Prostate gland (tissue), 2 donors: ENCODE measurements around the gene FAM219B.

Experiments
- CTCF ChIP-seq, 4 experiments: fragments of 200-600 bp in 2 of 4; fragments of 450-650 bp in 2 of 4; sonication (generic) in 2 of 4; IDR thresholded peaks; 1 replicate in 3 of 4; 2 replicates in 1 of 4; pipeline ENCODE4 v1.5.1; 2016 to 2019; ENCODE audit warnings: antibody characterized with exemption in 4 of 4, mild to moderate bottlenecking in 2 of 4, moderate library complexity in 2 of 4
- POLR2AphosphoS5 ChIP-seq: sonication (generic); formaldehyde crosslinking; IDR thresholded peaks from one replicate; pipeline ENCODE4 v1.6.1; 2017; ENCODE audit warnings: antibody characterized with exemption

GRCh38 chr15:74951006-74951405, 44.4 kb upstream of the FAM219B start:
- TF ChIP-seq CTCF (IDR thresholded peaks at IDR 0.05) (no peak), POLR2AphosphoS5 (no peak)
